ES-I3 (cell line): Measurements from ENCODE around the gene IFIT1.
"Not testable (repeated sequence)": the region's sequence is repeated elsewhere in the genome, so short reads cannot be mapped to it uniquely, and the experiment has no call there.

Experiments used
- H3K36me3 ChIP-seq: 2 replicates; pipeline ENCODE4 v1.6.1; 2013; ENCODE audit warnings: mild to moderate bottlenecking, low read length, control low read depth, moderate library complexity; ENCODE audit not compliant: insufficient read depth
- H3K4me1 ChIP-seq: 2 replicates; pipeline ENCODE4 v1.6.1; 2013; ENCODE audit warnings: mild to moderate bottlenecking, control low read depth, low read length; ENCODE audit not compliant: insufficient read depth
- H3K9ac ChIP-seq: 2 replicates; pipeline ENCODE4 v1.6.1; 2013; ENCODE audit warnings: low read depth, mild to moderate bottlenecking, low read length, moderate library complexity
- H3K9me3 ChIP-seq: 2 replicates; pipeline ENCODE4 v1.6.1; 2013; ENCODE audit warnings: mild to moderate bottlenecking, low read length, moderate library complexity; ENCODE audit not compliant: control insufficient read depth, insufficient read depth

IFIT1 gene

GRCh38 chr10:89403043-89403442 lies 10.6 kb downstream of the IFIT1 start:
- H3K4me1 ChIP-seq: no peaks in the 10 kb centered on the region
- H3K9ac ChIP-seq: no peak overlapping the region
- peaks cover 6% of the 10 kb centered on the region; the same call in 1 of the 2 replicates for H3K9me3 ChIP-seq
- H3K36me3 ChIP-seq: no peaks in the 10 kb centered on the region

GRCh38 chr10:89404104-89405047 lies 12.0 kb downstream of the IFIT1 start:
- no peaks in the 10 kb centered on the region for H3K36me3 ChIP-seq
- no peaks in the 10 kb centered on the region for H3K9me3 ChIP-seq
- no peaks in the 10 kb centered on the region for H3K4me1 ChIP-seq

GRCh38 chr10:89406178-89406577 lies 13.8 kb downstream of the IFIT1 start:
- H3K9me3 ChIP-seq, H3K4me1 ChIP-seq, H3K36me3 ChIP-seq, H3K9ac ChIP-seq: not testable (repeated sequence)

More at GRCh38 chr10:89404104-89405047, 12.0 kb downstream of the IFIT1 start:
- no peak overlapping the region for H3K9ac ChIP-seq

GRCh38 chr10:89407792-89408191 lies 15.4 kb downstream of the IFIT1 start:
- H3K9me3 ChIP-seq: not testable (repeated sequence)

GRCh38 chr10:89409282-89409681 lies 16.9 kb downstream of the IFIT1 start:
- H3K4me1 ChIP-seq, H3K9me3 ChIP-seq, H3K9ac ChIP-seq, H3K36me3 ChIP-seq: not testable (repeated sequence)

More at GRCh38 chr10:89407792-89408191, 15.4 kb downstream of the IFIT1 start:
- H3K4me1 ChIP-seq, H3K36me3 ChIP-seq, H3K9ac ChIP-seq: not testable (repeated sequence)

GRCh38 chr10:89410551-89410950 lies 18.1 kb downstream of the IFIT1 start:
- H3K36me3 ChIP-seq, H3K4me1 ChIP-seq, H3K9me3 ChIP-seq, H3K9ac ChIP-seq: not testable (repeated sequence)

- not testable (repeated sequence) for H3K9me3 ChIP-seq, H3K4me1 ChIP-seq, H3K9ac ChIP-seq, H3K36me3 ChIP-seq
Measured at GRCh38 chr10:89411135-89411534, 18.7 kb downstream of the IFIT1 start.

- H3K4me1 ChIP-seq, H3K36me3 ChIP-seq, H3K9ac ChIP-seq, H3K9me3 ChIP-seq: not testable (repeated sequence)
Measured at GRCh38 chr10:89412276-89412675, 19.9 kb downstream of the IFIT1 start.

GRCh38 chr10:89413398-89413912 lies 21.0 kb downstream of the IFIT1 start:
- Histone ChIP-seq H3K36me3 (0 out of 2 replicates have a peak, but pooled peaks cover 2% of the 10 kb centered on the region), H3K4me1 (peaks cover 8% of the 10 kb centered on the region; the same call in 1 of the 2 replicates), H3K9ac (no peak overlapping the region), H3K9me3 (no peaks in the 10 kb centered on the region)

GRCh38 chr10:89414146-89414878 lies 21.9 kb downstream of the IFIT1 start, which contains the start of gene IFIT5:
Gene IFIT5, plus strand, starts transcription at chr10:89414568. Its CDS starts 231 bp downstream, at chr10:89414799.
- H3K36me3 ChIP-seq: 0 out of 2 replicates have a peak, but pooled peaks cover 2% of the 10 kb centered on the region
- peaks cover 10% of the 10 kb centered on the region; the same call in 1 of the 2 replicates for H3K4me1 ChIP-seq
- H3K9me3 ChIP-seq: no peaks in the 10 kb centered on the region
- peak within 1 kb of the TSS; percentile 76 for H3K9ac ChIP-seq

GRCh38 chr10:89414879-89415821 lies 22.7 kb downstream of the IFIT1 start:
- H3K9me3 ChIP-seq: no peaks in the 10 kb centered on the region
- H3K9ac ChIP-seq: peak overlapping the region; percentile 76
- H3K4me1 ChIP-seq: peaks cover 12% of the 10 kb centered on the region; the same call in 1 of the 2 replicates
- H3K36me3 ChIP-seq: 0 out of 2 replicates have a peak, but pooled peaks cover 2% of the 10 kb centered on the region

- peaks cover 12% of the 10 kb centered on the region; the same call in 1 of the 2 replicates for H3K4me1 ChIP-seq
- 0 out of 2 replicates have a peak, but pooled peaks cover 2% of the 10 kb centered on the region for H3K36me3 ChIP-seq
- no peak overlapping the region for H3K9ac ChIP-seq
- no peaks in the 10 kb centered on the region for H3K9me3 ChIP-seq
Measured at GRCh38 chr10:89416465-89416864, 24.0 kb downstream of the IFIT1 start.

GRCh38 chr10:89419548-89419947 lies 27.1 kb downstream of the IFIT1 start:
- 0 out of 2 replicates have a peak, but pooled peaks cover 2% of the 10 kb centered on the region for H3K36me3 ChIP-seq
- peaks cover 12% of the 10 kb centered on the region; the same call in 1 of the 2 replicates for H3K4me1 ChIP-seq
- no peak overlapping the region for H3K9ac ChIP-seq
- no peaks in the 10 kb centered on the region for H3K9me3 ChIP-seq
